GM18505 (cell line): Measurements from ENCODE around the gene ZSCAN22.
"Not testable (repeated sequence)": the region's sequence is repeated elsewhere in the genome, so short reads cannot be mapped to it uniquely, and the experiment has no call there.

Experiments used
- ATAC-seq: cut with Tn5 transposase; IDR thresholded peaks from one replicate; pipeline ENCODE4 v1.9.1; 2021; ENCODE audit not compliant: unreplicated experiment
- POLR2A ChIP-seq: IDR thresholded peaks from 4 replicates; pipeline ENCODE4 v1.6.1; 2011; ENCODE audit warnings: borderline replicate concordance; ENCODE audit not compliant: insufficient read depth, insufficient read length; ENCODE audit errors: extremely low read depth

The ZSCAN22 gene

DNA sequence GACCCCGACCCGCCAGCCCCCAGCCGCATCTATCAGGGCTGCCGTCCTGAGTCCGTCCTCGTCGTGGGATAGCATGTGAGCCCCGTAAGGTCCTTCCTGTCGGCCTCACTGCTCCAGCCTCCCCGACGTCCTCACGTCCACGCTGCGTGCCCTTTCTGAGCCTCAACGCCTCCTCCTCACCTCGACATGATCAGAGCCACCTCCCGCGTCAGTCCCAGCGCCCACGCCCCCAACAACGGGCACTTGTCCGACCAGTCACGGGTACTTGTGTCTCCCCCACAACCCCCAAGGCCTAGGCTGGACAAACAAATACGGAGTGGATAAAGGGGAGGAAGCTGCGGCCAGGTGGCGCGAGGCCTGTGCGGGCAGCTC is 35.1 kb downstream of the ZSCAN22 start:
- TF ChIP-seq POLR2A = no peak
- peak; percentile 3 for ATAC-seq

DNA sequence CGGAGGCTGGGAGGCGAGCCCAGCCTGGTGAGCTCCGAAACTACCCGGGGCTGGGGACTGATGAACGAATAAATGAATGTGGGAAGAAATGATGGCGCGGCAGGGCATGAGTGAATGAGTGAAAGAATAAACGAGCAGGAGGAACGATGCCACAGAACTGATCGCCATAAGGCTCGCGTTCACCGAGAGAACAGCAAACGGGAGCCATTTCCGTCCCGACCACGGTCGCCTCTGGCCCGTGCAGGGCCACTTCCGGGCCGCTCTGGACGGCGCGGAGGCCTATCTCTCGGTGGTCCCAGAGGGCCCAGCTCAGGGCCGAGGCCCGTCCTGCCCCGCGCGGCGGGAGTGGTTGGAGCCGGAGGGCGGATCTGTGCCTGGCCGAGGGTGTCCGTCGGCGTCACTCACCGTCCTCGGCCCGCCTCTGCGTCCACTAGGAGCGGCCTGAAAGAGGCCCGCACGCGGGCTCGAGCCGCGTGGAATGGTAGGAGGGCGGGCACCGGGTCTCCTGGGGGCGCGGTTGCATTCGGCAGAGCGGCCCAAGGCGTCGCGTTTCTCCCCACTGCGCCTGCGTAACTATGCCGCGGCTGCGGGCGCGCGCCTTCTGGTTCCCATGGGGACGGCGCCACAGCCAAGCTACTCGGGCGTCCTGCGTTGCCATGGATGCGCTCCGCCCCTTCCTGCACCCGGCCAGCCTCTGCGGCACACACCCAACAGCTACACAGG is 35.6 kb downstream of the ZSCAN22 start, which contains the start of gene ZNF497:
Gene ZNF497 (minus strand): TSS at position 480 of the 723 bp plus-strand sequence. CDS start 5,116 bp downstream, outside the sequence.
- peak; percentile 86 for ATAC-seq
- peak; percentile 87 for TF ChIP-seq POLR2A

DNA sequence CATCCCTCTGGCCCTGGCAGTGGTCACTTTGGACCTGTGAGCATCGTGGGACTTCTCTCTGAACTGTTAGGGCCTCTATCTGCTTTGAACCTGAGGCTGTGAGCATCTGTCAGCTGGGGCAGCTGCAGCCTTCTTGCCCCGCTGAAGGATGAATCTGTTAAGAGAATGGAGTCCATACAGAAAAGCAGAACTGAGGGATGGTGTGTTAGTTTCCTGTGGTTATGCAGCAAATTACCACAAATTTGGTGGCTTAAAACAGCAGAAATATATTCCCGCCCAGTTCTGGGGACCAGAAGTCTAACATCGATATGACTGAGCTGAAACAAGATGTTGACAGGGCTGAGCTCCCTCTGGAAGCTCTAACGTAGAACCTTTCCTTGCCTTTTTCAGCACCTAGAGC is 37.4 kb downstream of the ZSCAN22 start:
- no peak for TF ChIP-seq POLR2A
- ATAC-seq = no peak

DNA sequence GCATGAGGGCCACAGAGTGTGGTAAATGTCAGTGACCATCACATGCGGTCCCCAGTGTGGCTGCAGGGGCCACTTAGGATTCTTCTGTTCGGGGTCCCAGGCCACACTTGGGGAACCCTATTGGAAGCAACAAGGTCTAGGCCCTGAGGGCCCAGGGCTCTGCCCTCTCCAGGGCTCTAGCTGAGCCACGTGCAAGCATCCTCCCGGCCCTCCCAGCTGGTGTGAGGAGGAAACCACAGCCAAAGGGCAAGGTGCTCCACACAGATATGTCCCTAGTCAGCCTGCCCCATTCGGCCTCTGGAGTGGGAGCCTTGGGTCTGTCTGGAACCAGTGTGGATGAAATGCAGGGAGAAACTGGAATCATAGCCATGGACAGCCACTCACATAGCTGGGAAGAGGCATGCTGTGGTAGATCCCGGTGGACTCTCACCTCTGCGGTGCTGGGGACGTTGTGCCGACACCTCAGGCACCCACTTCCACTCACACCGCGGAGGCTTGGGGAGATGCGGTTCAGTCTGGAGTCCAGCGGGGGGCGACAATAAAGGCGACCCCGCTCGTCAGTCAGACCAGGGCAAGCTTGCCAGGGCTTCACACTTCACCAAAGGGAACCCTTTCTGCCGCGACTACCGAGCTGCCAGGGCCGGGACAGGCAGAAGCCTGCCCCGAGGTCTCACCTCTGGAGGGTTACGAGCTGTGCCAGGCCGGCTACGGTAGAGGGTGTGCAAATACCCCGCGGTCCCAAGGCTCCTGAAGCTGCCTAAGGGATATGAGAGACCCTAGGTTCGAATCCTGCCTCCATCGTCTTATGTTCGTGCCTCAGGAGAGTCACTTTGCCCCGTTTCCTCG is 40.0 kb downstream of the ZSCAN22 start:
- no peak for TF ChIP-seq POLR2A
- no peak for ATAC-seq

DNA sequence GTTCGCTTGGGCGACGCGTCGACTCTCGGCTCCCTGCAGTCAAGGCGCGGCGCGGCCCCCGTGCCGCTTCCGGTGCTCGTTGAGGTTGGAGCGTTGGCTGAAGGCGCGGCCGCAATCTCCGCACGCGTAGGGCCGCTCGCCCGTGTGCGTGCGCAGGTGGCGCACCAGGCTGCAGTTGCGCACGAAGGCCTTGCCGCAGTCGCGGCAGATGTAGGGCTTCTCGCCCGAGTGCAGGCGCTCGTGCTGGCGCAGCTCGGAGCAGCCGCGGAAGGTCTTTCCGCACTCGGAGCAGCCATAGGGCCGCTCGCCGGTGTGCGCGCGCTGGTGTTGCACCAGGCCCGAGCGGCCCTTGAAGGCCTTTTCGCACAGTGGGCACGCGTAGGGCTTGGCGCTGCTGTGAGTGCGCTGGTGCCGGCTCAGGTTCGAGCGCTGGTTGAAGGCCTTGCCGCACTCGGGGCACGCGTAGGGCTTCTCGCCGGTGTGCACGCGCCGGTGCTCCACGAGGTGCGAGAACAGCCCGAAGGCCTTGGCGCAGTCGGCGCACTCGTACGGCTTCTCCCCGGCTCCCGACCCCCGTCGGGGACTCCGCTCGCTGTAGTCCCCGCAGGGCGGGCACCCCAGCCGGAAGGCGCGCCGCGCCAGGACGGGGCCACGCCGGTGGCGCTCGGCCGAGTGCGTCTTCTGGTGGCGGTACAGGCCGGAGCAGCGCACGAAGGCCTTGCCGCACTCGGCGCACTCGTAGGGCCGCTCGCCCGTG is 41.1 kb downstream of the ZSCAN22 start:
- no peak for ATAC-seq
- TF ChIP-seq POLR2A = no peak

DNA sequence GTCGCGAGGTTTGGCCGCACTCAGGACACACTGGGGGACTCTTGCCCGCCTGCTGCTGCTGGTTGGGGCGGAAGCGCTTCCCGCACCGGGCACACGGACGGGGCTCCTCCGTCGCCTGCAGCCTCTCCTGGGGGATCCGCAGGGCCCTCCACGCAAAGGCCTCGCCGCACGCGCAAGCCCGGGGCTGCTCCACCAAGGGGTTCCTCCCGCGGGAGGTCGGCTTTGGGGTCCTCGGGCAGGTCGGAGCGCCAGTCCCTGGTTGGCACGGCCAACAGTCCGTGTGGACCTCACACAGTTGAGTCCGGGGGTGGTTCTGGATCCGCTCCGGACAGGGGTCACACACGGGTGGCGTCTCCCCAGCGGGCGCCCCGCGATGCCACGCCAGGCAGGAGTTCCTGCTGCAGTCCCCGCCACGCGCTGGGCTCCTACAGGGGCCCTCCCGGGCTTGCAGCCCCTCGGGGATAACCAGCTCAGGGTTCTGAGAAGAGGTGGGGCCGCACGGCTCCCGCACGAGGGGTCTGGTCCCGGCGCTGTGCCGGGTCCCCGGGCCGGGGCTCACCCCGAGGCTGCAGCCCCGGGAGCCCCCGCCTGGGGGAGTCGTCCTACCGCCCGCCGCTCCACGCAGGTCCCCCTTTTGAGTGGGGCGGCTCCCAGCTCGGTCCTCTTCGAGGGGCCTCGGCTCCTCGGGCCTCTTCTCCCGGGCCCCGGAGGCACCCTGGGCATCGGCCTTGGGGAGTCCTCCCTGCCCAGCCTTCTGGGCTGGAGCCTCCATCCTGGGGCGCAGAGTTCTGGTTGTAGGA is 42.0 kb downstream of the ZSCAN22 start:
- ATAC-seq = no peak
- TF ChIP-seq POLR2A = no peak

DNA sequence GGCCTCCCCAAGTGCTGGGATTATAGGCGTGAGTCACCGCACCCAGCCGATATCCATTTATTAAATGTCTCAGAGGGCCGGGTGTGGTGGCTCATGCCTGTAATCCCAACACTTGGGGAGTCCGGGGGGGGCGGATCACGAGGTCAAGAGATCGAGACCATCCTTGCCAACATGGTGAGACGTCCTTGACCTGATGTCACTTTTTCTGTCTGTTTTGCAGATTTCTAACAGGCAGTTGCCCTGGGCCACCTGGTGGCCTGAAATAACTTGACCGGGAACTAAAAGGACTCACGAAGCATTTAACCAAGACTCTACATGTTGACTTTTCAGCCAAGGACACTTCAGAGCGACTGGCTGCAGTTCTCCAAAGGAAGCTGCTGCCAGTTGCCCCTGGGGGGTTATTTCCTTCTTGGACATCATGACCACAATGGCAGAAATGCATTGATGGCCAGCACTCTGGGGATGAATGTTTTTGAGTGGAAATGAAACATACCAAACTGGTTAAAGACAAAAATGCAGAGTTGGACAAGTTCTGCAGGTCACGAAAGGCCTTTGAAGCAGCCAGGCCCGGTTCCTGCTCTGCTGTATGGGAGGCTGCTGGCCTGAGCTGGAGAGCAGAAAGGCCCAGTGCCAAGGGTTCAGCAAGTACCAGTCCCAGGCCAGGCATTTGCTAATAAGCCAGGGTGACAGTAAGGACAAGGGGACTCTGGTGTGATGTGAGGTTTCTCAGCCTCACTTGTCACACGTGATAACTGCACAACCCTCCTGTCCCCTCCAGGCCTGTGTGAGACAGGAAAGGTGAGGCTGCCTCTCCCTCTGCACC is 45.7 kb downstream of the ZSCAN22 start:
- ATAC-seq = no peak
- TF ChIP-seq POLR2A = no peak

DNA sequence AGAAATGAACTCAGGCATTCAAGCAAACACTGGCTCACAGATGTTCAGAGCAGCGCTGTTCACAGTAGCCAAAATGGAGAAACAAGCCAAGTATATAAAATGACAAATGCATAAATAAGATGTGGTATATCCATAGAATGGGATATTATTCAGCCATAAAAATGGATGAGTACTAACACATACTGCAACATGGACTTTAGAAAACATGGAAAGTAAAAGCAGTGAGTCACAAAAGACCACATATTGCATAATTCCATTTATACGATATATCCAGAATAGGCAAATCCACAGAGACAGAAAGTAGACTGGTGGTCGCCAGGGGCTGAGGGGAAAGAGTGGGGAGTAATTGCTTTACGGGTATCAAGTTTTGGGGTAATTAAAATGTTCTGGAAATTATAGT is 47.4 kb downstream of the ZSCAN22 start:
- no peak for TF ChIP-seq POLR2A
- ATAC-seq = no peak

DNA sequence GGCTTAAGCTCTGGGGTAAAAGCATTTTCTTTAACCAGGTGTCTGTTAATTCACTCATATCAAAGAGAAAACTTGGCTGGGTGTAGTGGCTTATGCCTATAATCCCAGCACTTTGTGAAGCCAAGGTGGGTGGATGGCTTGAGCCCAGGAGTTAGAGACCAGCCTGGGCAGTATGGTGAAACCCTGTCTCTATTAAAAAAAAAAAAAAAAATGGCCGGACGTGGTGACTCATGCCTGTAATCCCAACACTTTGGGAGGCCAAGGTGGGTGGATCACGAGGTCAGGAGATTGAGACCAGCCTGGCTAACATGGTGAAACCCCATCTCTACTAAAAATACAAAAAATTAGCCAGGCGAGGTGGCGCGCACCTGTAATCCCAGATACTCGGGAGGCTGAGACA is 49.9 kb downstream of the ZSCAN22 start:
- not testable (repeated sequence) for ATAC-seq

DNA sequence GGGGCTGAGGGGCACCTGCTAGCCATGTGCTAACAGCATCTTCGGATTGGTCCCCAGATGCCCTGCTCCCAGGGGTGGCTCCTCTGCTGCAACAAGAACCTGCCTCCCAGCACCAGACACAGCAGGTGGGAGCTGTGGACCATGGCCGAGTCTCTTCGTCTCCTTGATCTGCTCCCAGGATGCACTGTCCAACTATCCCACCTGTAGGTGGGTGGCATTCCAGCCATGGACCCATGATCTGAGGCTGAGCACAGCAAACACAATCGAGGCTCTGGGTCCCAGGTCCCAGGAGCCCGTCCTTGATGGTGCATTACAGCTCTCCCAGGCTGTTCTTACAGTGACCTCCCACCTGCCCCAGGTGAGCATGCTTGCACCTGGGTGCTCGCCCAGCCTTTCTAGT is 52.5 kb downstream of the ZSCAN22 start:
- ATAC-seq = no peak
- TF ChIP-seq POLR2A = no peak

DNA sequence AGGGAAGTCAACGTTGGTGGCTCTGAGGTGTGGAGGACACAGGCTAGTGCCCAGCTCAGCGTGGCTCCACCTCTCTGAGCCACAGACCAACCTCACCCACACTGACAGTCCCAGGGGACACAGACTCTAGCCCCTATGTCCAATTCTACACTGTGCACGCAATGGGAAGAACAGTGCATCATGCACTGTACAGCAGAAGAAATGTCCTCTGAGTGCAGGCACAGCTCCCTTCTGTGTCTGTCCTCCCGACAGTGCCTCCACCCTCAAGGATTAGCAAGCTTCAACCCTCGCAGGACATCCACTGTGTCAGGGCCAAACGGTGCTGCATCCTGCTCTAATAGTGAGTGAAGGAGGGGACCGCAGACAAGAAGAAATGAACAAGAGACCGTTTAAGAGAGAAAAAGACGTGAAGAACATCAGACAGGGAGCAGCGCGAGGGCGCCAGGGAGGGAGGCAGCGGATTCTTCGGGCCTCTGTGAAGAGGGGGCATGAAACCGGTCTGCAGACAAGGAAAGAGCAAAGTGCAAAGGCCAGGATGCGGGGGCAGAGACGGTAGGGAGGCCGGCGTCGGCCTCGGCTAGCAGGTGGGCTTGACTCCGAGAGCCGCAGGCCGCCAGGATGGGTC is 53.4 kb downstream of the ZSCAN22 start:
- no peak for ATAC-seq
- TF ChIP-seq POLR2A = no peak

DNA sequence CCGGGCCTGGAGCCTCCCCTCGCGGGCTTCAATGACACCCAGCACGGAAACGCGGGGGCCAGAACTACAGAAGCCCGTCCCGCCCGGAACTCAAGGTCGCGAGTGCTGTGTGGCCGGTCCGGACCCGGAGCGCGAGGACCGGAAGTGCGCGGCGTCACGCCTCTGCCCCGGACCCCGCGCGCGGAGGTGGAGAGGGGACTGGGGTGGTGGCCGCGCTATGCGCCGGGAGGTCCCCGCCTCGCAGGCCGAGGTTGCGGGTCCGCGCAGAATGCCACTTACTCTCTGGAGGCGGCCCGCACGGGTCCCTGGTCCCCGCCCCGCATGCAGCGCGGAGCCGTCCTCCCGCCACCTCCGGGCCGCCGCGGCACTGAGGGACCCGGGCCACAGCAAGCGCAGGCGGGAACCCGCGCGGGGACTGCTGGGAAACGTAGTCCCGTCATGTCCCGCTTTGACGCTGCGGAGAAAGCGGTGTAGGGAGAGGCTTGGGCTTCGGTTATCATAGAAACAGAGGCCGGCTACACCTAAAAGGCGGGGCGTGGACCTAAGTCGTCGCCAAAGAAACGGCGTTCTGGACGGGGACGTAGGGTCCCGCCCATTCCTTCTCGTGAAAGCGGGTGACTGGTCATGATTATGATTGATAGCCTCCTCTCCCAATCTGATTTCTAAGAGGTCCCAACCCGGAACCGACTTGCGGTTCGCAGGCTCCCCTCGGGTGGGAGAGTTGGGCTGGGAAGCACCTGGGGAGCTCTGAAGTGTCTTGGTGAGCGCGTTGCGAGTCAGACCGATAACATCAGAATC is 54.1 kb downstream of the ZSCAN22 start, which contains the start of gene ZNF837:
Gene ZNF837 (minus strand): TSS at position 369 of the 798 bp plus-strand sequence. CDS start 11,698 bp downstream, outside the sequence.
- ATAC-seq = peak; percentile 77
- TF ChIP-seq POLR2A = peak; percentile 73
